ENCODE data around the gene ENPP7. TPM values are rescaled to one million over a fixed set of nuclear protein-coding genes. Genes with fewer than 3 reads are reported as not detected.

ENPP7 gene
- total RNA-seq, 4 donors from 2014 or later, result not detected

- Histone ChIP-seq H3K27ac (no peak overlapping the region), H3K4me1 (peaks cover 0 to 40% (median 23%) of the 10 kb centered on the region in 4 donors), H3K36me3 (peaks cover 0 to 23% (median 0%) of the 10 kb centered on the region in 3 donors), H3K27me3 (peaks cover 14 to 87% of the 10 kb centered on the region in 2 donors), H3K9me3 (no peaks in the 10 kb centered on the region), H3K4me3 (no peak overlapping the region)
- DNase-seq (ENCODE audit: low spot score in 2 of 2), result no peak
- TF ChIP-seq POLR2A (IDR thresholded peaks at IDR 0.05), result no peak
- no peak for TF ChIP-seq EP300 (IDR thresholded peaks at IDR 0.05)
- no peak for TF ChIP-seq CTCF (IDR thresholded peaks at IDR 0.05)
- WGBS, 2 donors, result 74 to 83% methylated on average over 5 of the region's 5 CpGs
Measured at GRCh38 chr17:79788455-79788854, 57.7 kb downstream of the ENPP7 start.

GRCh38 chr17:79788989-79789942 is 58.5 kb downstream of the ENPP7 start:
- WGBS, 2 donors, result 40 to 45% methylated on average over 16 to 30 of the region's 52 CpGs
- DNase-seq (ENCODE audit: low spot score in 2 of 2), result no peak
- Histone ChIP-seq H3K9me3 (no peaks in the 10 kb centered on the region), H3K4me1 (peaks cover 0 to 44% (median 24%) of the 10 kb centered on the region in 4 donors), H3K27me3 (peaks cover 14 to 95% of the 10 kb centered on the region in 2 donors), H3K4me3 (peak overlapping the region in 1 of 4 donors; percentile 19), H3K27ac (no peak overlapping the region), H3K36me3 (peaks cover 0 to 14% (median 0%) of the 10 kb centered on the region in 3 donors)
- TF ChIP-seq EP300 (IDR thresholded peaks at IDR 0.05), result no peak

GRCh38 chr17:79789943-79790804 is 59.4 kb downstream of the ENPP7 start:
- peak overlapping the region in 1 of 4 donors; percentile 19 for H3K4me3 ChIP-seq
- H3K36me3 ChIP-seq, result peaks cover 0 to 14% (median 0%) of the 10 kb centered on the region in 3 donors
- no peaks in the 10 kb centered on the region for H3K9me3 ChIP-seq
- H3K27ac ChIP-seq, result no peak overlapping the region
- WGBS, 2 donors, result 9 to 17% methylated on average over 24 to 72 of the region's 74 CpGs
- TF ChIP-seq EP300 (IDR thresholded peaks at IDR 0.05) (no peak), CTCF (IDR thresholded peaks at IDR 0.05) (peak; percentile 76 to 92 (median 88))
- DNase-seq (ENCODE audit: low spot score in 2 of 2), result no peak
- peaks cover 14 to 98% of the 10 kb centered on the region in 2 donors for H3K27me3 ChIP-seq
- H3K4me1 ChIP-seq, result peaks cover 0 to 44% (median 24%) of the 10 kb centered on the region in 4 donors

GRCh38 chr17:79790805-79791734 is 60.3 kb downstream of the ENPP7 start:
- DNase-seq (ENCODE audit: low spot score in 2 of 2), result no peak
- Histone ChIP-seq H3K27me3 (peaks cover 14 to 89% of the 10 kb centered on the region in 2 donors), H3K27ac (no peak overlapping the region), H3K4me3 (no peak overlapping the region), H3K4me1 (peaks cover 0 to 49% (median 27%) of the 10 kb centered on the region in 4 donors), H3K36me3 (peaks cover 0 to 10% (median 0%) of the 10 kb centered on the region in 3 donors), H3K9me3 (no peaks in the 10 kb centered on the region)
- TF ChIP-seq EP300 (IDR thresholded peaks at IDR 0.05), result no peak
- TF ChIP-seq POLR2A (IDR thresholded peaks at IDR 0.05), result no peak
- TF ChIP-seq CTCF (IDR thresholded peaks at IDR 0.05), result no peak
- WGBS, 2 donors, result 7 to 8% methylated on average over 36 to 54 of the region's 68 CpGs
